ENCODE data around the gene LRMDA. TPM values are rescaled to one million over a fixed set of nuclear protein-coding genes. Genes with fewer than 3 reads are reported as not detected.

The LRMDA gene
- total and polyA plus RNA-seq, 2 donors (not counting 1 experiment from before 2014, with no cell fraction given) = 0.12 TPM; not detected in 1

GRCh38 chr10:76197293-76197692 lies 765.9 kb downstream of the LRMDA start:
- Mint-ChIP-seq H3K9me3 (ENCODE audit: insufficient read depth) (no peaks in the 10 kb centered on the region), H3K4me3 (no peak overlapping the region), H3K27ac (no peak overlapping the region), H3K27me3 (no peaks in the 10 kb centered on the region), H3K4me1 (no peaks in the 10 kb centered on the region)
- H2AFZ ChIP-seq (ENCODE audit: insufficient read depth, low read depth, low read length, poor library complexity, severe bottlenecking) = no peak overlapping the region
- H4K20me1 ChIP-seq (ENCODE audit: control insufficient read depth, insufficient read depth, low read length, poor library complexity, severe bottlenecking) = no peaks in the 10 kb centered on the region
- no peak overlapping the region for H3K4me3 ChIP-seq (ENCODE audit: control extremely low read depth in 1 of 5, extremely low read depth in 1 of 5, insufficient read depth in 1 of 5, low read depth in 2 of 5, low read length in 4 of 5)
- ChIA-PET POLR2A (no interaction called here), CTCF (no interaction called here)
- intact Hi-C loops (cut with micrococcal nuclease) = no loop called here
- TF ChIP-seq CTCF (IDR thresholded peaks at IDR 0.05) (no peak), EZH2 (IDR thresholded peaks at IDR 0.05; ENCODE audit: borderline replicate concordance, insufficient read depth, low read depth, low read length, poor library complexity, severe bottlenecking) (no peak)
- no peaks in the 10 kb centered on the region for H3K9me3 ChIP-seq (ENCODE audit: control extremely low read depth in 1 of 3, control insufficient read depth in 2 of 3, insufficient read depth in 1 of 3, low read length in 2 of 3)
- H3K4me2 ChIP-seq (replicated peaks; ENCODE audit: low read depth, low read length, poor library complexity, severe bottlenecking) = no peak overlapping the region
- no peaks in the 10 kb centered on the region for H3K79me2 ChIP-seq (ENCODE audit: control insufficient read depth, insufficient read depth, low read length)
- no peaks in the 10 kb centered on the region for H3K36me3 ChIP-seq (replicated peaks in 1 of 2; ENCODE audit: control extremely low read depth in 1 of 2, control insufficient read depth in 1 of 2, extremely low read depth in 1 of 2, insufficient read depth in 2 of 2, low read length in 1 of 2)
- WGBS (ENCODE audit: insufficient coverage) = no CpG with 5 or more reads among the region's 4 CpGs
- ATAC-seq (ENCODE audit: low read depth) (no peak), DNase-seq (no peak)
- H3K27me3 ChIP-seq (replicated peaks in 1 of 4; ENCODE audit: control extremely low read depth in 1 of 4, control insufficient read depth in 3 of 4, insufficient read depth in 4 of 4, low read length in 3 of 4) = no peaks in the 10 kb centered on the region
- no peak overlapping the region for H3K27ac ChIP-seq (ENCODE audit: low read length in 2 of 2)
- H3K4me1 ChIP-seq (ENCODE audit: control insufficient read depth in 2 of 2, insufficient read depth in 2 of 2, low read length in 2 of 2) = no peaks in the 10 kb centered on the region
- no peak overlapping the region for H3K9ac ChIP-seq (ENCODE audit: low read length)

GRCh38 chr10:76198287-76199035 lies 767.0 kb downstream of the LRMDA start:
- ChIA-PET POLR2A (no interaction called here), CTCF (no interaction called here)
- intact Hi-C loops (cut with micrococcal nuclease) = no loop called here
- no peaks in the 10 kb centered on the region for H3K27me3 ChIP-seq (replicated peaks in 1 of 4; ENCODE audit: control extremely low read depth in 1 of 4, control insufficient read depth in 3 of 4, insufficient read depth in 4 of 4, low read length in 3 of 4)
- WGBS (ENCODE audit: insufficient coverage) = 93% methylated on average over 1 of the region's 4 CpGs
- DNase-seq (no peak), ATAC-seq (ENCODE audit: low read depth) (no peak)
- H3K27me3 Mint-ChIP-seq = no peaks in the 10 kb centered on the region
- no peaks in the 10 kb centered on the region for H4K20me1 ChIP-seq (ENCODE audit: control insufficient read depth, insufficient read depth, low read length, poor library complexity, severe bottlenecking)
- H3K4me2 ChIP-seq (replicated peaks; ENCODE audit: low read depth, low read length, poor library complexity, severe bottlenecking) = no peak overlapping the region
- H3K79me2 ChIP-seq (ENCODE audit: control insufficient read depth, insufficient read depth, low read length) = no peaks in the 10 kb centered on the region
- no peak overlapping the region for H3K27ac Mint-ChIP-seq
- no peak overlapping the region for H3K27ac ChIP-seq (ENCODE audit: low read length in 2 of 2)
- H3K4me1 Mint-ChIP-seq = no peaks in the 10 kb centered on the region
- H3K36me3 ChIP-seq (replicated peaks in 1 of 2; ENCODE audit: control extremely low read depth in 1 of 2, control insufficient read depth in 1 of 2, extremely low read depth in 1 of 2, insufficient read depth in 2 of 2, low read length in 1 of 2) = no peaks in the 10 kb centered on the region
- no peaks in the 10 kb centered on the region for H3K4me1 ChIP-seq (ENCODE audit: control insufficient read depth in 2 of 2, insufficient read depth in 2 of 2, low read length in 2 of 2)
- no peak overlapping the region for H3K4me3 Mint-ChIP-seq
- TF ChIP-seq CTCF (IDR thresholded peaks at IDR 0.05) (no peak), EZH2 (IDR thresholded peaks at IDR 0.05; ENCODE audit: borderline replicate concordance, insufficient read depth, low read depth, low read length, poor library complexity, severe bottlenecking) (no peak)
- H3K9me3 Mint-ChIP-seq (ENCODE audit: insufficient read depth) = no peaks in the 10 kb centered on the region
- no peak overlapping the region for H2AFZ ChIP-seq (ENCODE audit: insufficient read depth, low read depth, low read length, poor library complexity, severe bottlenecking)
- H3K9me3 ChIP-seq (ENCODE audit: control extremely low read depth in 1 of 3, control insufficient read depth in 2 of 3, insufficient read depth in 1 of 3, low read length in 2 of 3) = no peaks in the 10 kb centered on the region
- no peak overlapping the region for H3K4me3 ChIP-seq (ENCODE audit: control extremely low read depth in 1 of 5, extremely low read depth in 1 of 5, insufficient read depth in 1 of 5, low read depth in 2 of 5, low read length in 4 of 5)
- H3K9ac ChIP-seq (ENCODE audit: low read length) = no peak overlapping the region
